Measurements from ENCODE around the gene PTPRD.

Gene PTPRD

GRCh38 chr9:8877753-8878494 is 1734.9 kb downstream of the PTPRD start:
- no peak for DNase-seq

- DNase-seq, result no peak
Measured at GRCh38 chr9:8876303-8876702, 1736.5 kb downstream of the PTPRD start.

GRCh38 chr9:8874482-8874881 is 1738.3 kb downstream of the PTPRD start:
- DNase-seq, result no peak

GRCh38 chr9:8872802-8873201 is 1740.0 kb downstream of the PTPRD start:
- no peak for DNase-seq

GRCh38 chr9:8871796-8872445 is 1740.9 kb downstream of the PTPRD start:
- no peak for DNase-seq

GRCh38 chr9:8871396-8871795 is 1741.4 kb downstream of the PTPRD start:
- DNase-seq, result no peak

- DNase-seq, result no peak
Measured at GRCh38 chr9:8869812-8870211, 1743.0 kb downstream of the PTPRD start.

GRCh38 chr9:8868632-8869031 is 1744.2 kb downstream of the PTPRD start:
- DNase-seq, result no peak

GRCh38 chr9:8867148-8867547 is 1745.7 kb downstream of the PTPRD start:
- no peak for DNase-seq

- no peak for DNase-seq
Measured at GRCh38 chr9:8864545-8864896, 1748.3 kb downstream of the PTPRD start.

- no peak for DNase-seq
Measured at GRCh38 chr9:8863886-8864544, 1748.8 kb downstream of the PTPRD start.

GRCh38 chr9:8863069-8863468 is 1749.7 kb downstream of the PTPRD start:
- no peak for DNase-seq

- DNase-seq, result no peak
Measured at GRCh38 chr9:8860925-8861324, 1751.9 kb downstream of the PTPRD start.

GRCh38 chr9:8860086-8860485 is 1752.7 kb downstream of the PTPRD start:
- no peak for DNase-seq

- no peak for DNase-seq
Measured at GRCh38 chr9:8859416-8859815, 1753.4 kb downstream of the PTPRD start.

- DNase-seq, result no peak
Measured at GRCh38 chr9:8858596-8859161, 1754.1 kb downstream of the PTPRD start.

GRCh38 chr9:8857926-8858595 is 1754.7 kb downstream of the PTPRD start:
- no peak for DNase-seq

GRCh38 chr9:8857068-8857925 is 1755.5 kb downstream of the PTPRD start:
- DNase-seq, result no peak

- DNase-seq, result no peak
Measured at GRCh38 chr9:8856396-8857067, 1756.3 kb downstream of the PTPRD start.

- DNase-seq, result no peak
Measured at GRCh38 chr9:8855046-8855445, 1757.8 kb downstream of the PTPRD start.

GRCh38 chr9:8852301-8852864 is 1760.4 kb downstream of the PTPRD start:
- no peak for DNase-seq

Data from cortex of kidney (tissue), 1 donor.